ENCODE measurements around the gene ICAM5.

GRCh38 chr19:10251792-10252694, 37.7 kb upstream of the ICAM5 start, which contains the start of gene MRPL4:
- TF ChIP-seq CTCF (IDR thresholded peaks at IDR 0.05; ENCODE audit: poor library complexity) (no peak), EZH2phosphoT487 (IDR thresholded peaks at IDR 0.05; ENCODE audit: low read depth, severe bottlenecking, unreplicated experiment) (no peak), EZH2 (IDR thresholded peaks at IDR 0.05; ENCODE audit: borderline replicate concordance) (no peak)
